Esophagus (tissue), 2 donors: ENCODE results near the gene IQSEC1. TPM values are rescaled to one million over a fixed set of nuclear protein-coding genes. Genes with fewer than 3 reads are reported as not detected.

ENCODE experiments used
- polyA plus RNA-seq, 2 donors: library from polyadenylated mRNA; stranded (reverse); fragments of 200-250 nt; gene quantifications; one replicate each; pipeline ENCODE4 v1.2.3, GENCODE V29; 2013
- donor health status: healthy with polysubstance abuse.
- donor health status: Bipolar disorder and iron deficiency.

IQSEC1 gene
- polyA plus RNA-seq, 2 donors, result 4.1 to 5.2 TPM

Other genes with a start within 250 kb of the IQSEC1 start
- 1,000 to 10,000 TPM; 2,267 to 2,386 TPM for gene RPL32, start 231.9 kb downstream of the IQSEC1 start, polyA plus RNA-seq